Measurements from ENCODE around the gene ONECUT3.

Gene ONECUT3

DNA sequence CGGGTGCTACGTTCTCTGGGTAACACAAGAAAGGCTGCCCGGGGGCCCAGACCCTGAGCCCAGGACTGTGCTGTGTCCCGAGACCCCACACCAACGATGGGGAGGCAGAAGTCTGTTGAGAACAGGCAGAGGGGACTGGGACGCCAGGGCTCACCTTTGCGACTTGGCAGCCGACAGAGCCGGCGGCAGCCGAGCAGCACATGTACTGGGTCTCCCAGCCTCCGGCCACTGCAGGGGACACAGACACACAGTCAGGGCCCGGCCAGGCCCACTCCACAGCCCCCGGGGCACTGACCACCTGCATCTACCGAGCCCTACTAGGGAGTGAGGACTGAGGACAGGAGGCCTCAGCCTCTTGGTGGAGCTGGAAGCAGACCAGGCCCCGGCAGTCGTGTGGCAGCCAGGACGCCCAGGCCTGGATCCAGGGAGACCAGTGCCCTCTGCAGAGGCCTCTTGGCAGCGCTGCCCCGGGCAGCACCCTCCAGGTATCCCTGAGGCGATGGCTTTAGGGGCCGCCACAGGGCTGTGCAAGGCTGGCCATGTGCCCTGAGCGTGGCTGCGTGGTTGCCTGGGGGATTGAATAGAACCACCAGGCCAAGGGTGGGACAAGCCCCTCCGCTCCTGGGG lies 64.4 kb downstream of the ONECUT3 start:
- no peak for DNase-seq

GRCh38 chr19:1818549-1819195 lies 65.4 kb downstream of the ONECUT3 start:
- DNase-seq = no peak

GRCh38 chr19:1819341-1820255 lies 66.3 kb downstream of the ONECUT3 start:
- DNase-seq = no peak

DNA sequence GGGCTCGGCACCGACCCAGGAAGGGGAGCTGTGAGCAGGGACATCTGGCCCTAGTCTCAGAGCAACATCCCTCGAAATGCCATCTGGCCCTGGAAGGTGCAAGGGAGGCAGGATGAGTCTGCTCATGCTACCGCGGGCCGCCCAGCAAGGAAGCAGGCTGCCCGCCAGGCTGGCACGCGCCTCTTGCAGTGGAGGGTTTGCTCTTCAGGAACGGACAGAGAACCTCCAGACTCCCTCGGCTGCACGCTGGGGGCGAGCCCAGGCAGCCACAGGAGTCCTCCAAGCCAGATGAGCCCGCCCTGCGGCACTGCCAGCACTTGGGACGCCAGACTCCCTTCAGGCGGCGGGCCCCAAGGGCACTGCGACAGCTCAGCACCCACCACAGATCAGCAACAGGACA lies 68.9 kb downstream of the ONECUT3 start:
- DNase-seq = no peak

DNA sequence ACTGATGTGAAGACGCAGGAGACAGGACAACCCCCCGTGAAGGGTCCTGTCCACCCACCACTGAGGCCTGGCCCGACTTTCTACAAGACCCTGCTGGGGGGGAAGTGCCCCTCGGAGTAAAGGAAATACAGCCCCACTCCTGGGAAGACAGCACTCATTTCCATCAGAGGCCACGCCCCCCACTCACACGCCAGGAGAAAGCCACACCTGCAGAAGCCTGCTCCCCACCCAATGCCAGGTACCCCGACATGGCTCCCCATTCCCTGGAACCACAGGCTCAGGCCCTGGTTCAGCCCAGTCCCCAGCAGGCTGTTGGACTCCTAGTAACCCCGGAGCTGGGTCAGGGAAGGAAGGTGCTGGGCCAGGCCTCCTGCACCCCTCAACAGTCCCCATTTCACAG lies 69.7 kb downstream of the ONECUT3 start:
- DNase-seq = no peak

GRCh38 chr19:1823539-1824251 lies 70.4 kb downstream of the ONECUT3 start:
- no peak for DNase-seq

- DNase-seq = no peak
Observed at GRCh38 chr19:1824252-1824622, 70.9 kb downstream of the ONECUT3 start.

DNA sequence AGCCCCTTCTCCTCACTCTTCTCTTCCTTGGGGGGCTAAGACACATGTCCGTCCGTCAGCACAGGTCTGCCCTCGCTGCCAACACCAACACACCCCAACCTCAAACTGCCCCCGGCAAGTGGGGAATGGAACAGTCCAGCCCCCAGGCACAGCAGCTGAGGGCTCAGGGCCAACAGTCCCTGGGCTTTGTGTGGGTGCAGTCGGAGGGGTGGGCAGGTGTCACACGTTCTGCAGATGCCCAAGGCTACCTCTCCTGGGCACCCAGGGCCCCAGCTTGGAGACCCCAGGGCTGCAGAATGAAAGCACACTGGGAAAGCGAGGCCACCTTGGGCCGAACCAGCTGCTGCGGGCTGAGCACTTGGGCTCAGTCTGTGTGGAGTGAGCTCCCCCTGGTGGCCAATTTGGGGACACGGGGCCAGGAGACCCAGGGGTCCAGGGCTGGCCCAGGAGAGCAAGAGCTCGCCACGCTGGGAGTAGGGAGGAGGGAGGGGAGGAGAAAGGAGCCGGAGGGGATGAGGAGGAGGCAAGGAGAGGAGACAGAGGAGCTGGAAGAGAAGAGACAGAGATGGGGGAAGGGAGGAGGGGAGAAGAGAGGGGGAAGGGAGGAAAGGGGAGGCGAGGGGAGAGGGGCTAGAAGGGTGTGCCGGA lies 72.7 kb downstream of the ONECUT3 start:
- DNase-seq = peak; percentile 37 to 58

GRCh38 chr19:1826557-1827521 lies 73.5 kb downstream of the ONECUT3 start:
- no peak for DNase-seq

GRCh38 chr19:1827566-1828278 lies 74.4 kb downstream of the ONECUT3 start:
- DNase-seq = no peak

DNA sequence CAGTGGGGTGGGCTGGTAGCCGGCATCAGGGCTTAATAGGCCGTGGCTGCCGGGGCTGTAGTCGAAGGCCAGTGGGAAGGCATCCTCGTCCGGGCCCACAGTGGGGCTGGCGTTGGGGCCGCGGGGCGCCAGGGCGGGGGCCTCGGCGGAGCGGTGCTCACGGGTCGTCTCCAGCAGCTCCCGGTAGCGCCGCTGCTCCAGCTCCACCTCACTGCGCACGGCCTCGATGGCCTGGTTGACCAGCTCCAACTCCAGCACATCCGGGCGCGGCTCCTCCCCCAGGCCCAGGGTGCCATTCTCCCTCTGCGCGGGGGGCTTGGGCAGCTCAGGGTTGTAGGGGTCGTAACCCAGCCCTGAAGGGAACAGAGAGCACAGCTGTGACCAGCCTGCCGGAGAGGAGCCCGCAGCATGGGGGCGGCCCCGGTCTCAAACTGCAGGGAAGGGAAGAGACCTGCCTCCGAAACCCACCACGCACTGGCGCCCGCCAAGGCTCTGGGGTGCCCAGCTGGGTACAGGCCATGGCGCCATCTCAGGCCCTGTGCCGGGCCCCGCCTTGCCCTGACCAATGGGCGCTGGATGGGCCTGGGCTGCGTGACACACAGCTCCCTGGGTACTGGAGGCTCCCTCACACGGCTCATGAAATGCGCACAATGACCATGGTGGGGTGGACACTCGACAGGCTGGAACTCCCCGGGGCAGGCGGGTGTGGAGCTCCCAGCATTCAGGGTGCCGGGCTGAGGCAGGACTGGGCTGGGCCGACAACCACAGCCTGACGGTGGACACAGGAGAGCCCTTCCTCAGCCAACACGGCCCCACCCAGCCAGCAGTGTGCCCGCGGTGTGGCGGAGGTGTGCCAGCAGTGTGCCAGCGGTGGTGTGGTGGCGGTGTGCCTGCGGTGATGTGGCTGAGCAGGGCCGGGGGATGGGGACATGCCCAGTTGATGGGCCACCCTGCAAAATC lies 75.3 kb downstream of the ONECUT3 start:
- no peak for DNase-seq

DNA sequence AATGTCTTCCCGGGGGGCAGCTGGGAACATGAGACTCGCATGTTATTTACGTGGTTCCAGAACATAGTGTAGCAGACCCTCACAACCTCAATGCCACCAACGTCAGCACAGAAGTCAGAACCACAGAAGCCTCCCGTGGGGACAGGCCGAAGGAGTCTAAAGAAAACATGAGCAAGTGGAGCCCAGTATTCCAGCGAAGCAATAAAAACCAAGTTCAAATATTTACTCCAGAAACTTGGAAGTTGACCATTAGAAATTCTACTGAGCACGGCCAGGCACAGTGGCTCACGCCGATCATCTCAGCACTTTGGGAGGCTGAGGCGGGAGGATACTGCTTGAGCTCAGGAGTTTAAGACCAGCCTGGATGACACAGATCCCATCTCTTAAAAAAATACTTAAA lies 76.7 kb downstream of the ONECUT3 start:
- no peak for DNase-seq

DNA sequence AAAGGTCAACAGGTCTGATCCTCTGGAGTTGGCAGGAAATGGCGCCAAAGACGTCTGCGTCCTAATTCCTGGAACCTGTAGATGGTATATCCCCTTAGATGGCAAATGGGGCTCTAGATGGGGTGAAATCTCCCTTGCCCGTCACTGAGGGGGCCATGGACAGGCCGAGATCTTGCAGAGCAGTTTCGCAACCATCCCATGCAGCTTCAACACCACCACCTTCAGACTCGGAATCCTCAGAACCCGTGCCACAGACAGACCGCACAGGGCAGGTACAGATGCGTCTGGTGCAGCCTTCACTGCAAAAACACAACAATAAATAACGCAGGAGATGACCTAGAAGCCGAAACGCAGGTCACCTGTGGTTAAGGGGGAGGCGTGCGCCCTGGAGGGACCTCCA lies 77.3 kb downstream of the ONECUT3 start:
- DNase-seq = no peak
